GM23338 (cell line): ENCODE measurements around the gene SCAMP1. TPM values are rescaled to one million over a fixed set of nuclear protein-coding genes. Genes with fewer than 3 reads are reported as not detected.

Experiments
- CREB1 ChIP-seq: fragments of 250-450 bp; sonication (Bioruptor Pico); IDR thresholded peaks from 2 replicates; pipeline ENCODE4 v1.5.0; 2020; ENCODE audit warnings: low read depth, mild to moderate bottlenecking, moderate library complexity
- EZH2 ChIP-seq: fragments of 200-600 bp; sonication (generic); IDR thresholded peaks from one replicate; pipeline ENCODE4 v1.8.0; 2017; ENCODE audit warnings: antibody characterized with exemption, mild to moderate bottlenecking, low read depth; ENCODE audit not compliant: unreplicated experiment
- EZH2phosphoT487 ChIP-seq: fragments of 200-600 bp; sonication (generic); IDR thresholded peaks from one replicate; pipeline ENCODE4 v1.8.1; 2018; ENCODE audit warnings: antibody characterized with exemption; ENCODE audit not compliant: unreplicated experiment
- JUNB ChIP-seq: IDR thresholded peaks from one replicate; pipeline ENCODE4 v1.6.1; 2016; ENCODE audit warnings: antibody characterized with exemption; ENCODE audit not compliant: unreplicated experiment
- STAT1 ChIP-seq: IDR thresholded peaks from one replicate; pipeline ENCODE4 v1.6.1; 2016; ENCODE audit warnings: antibody characterized with exemption; ENCODE audit not compliant: unreplicated experiment
- ZNF114 ChIP-seq: fragments of 250-450 bp; sonication (Bioruptor Pico); IDR thresholded peaks from 2 replicates; pipeline ENCODE4 v1.5.0; 2020; ENCODE audit warnings: mild to moderate bottlenecking, moderate library complexity
- ZNF331 ChIP-seq: fragments of 250-450 bp; sonication (Bioruptor Pico); IDR thresholded peaks from 2 replicates; pipeline ENCODE4 v1.5.0; 2020; ENCODE audit warnings: low read depth, mild to moderate bottlenecking, moderate library complexity
- polyA plus RNA-seq: library from polyadenylated mRNA; unstranded; fragments of >200 nt; fragmentation: Nextera tagmentation; extraction: Ambion mirVana; gene quantifications from 2 replicates; pipeline ENCODE4 v1.2.1, GENCODE V29; 2016
- total RNA-seq: library from RNA; depleted of rRNA; stranded (reverse); fragments of >200 nt; shearing (Covaris generic); gene quantifications from 2 replicates; pipeline ENCODE4 v1.2.3, GENCODE V29; 2014
- TF ChIP-seq, protein P1 (sequence below): fragments of 250-450 bp; sonication (Bioruptor Pico); IDR thresholded peaks from 2 replicates; pipeline ENCODE4 v1.5.0; 2020; ENCODE audit warnings: mild to moderate bottlenecking, moderate library complexity
- TF ChIP-seq, protein P2 (sequence below): IDR thresholded peaks from 2 replicates; pipeline ENCODE4 v1.6.1; 2016; ENCODE audit warnings: antibody characterized with exemption
- TF ChIP-seq, protein P3 (sequence below), 2 experiments: fragments of 200-600 bp in 1 of 2; sonication (generic) in 1 of 2; conservative IDR thresholded peaks; 2 replicates each; pipeline versions ENCODE4 v1.5.1 to v1.6.1; 2016 to 2017; ENCODE audit warnings: antibody characterized with exemption in 2 of 2, low read depth in 2 of 2, mild to moderate bottlenecking in 2 of 2, moderate library complexity in 1 of 2

Gene SCAMP1
- total and polyA plus RNA-seq, 2 experiments from 2014 or later, result 26.8 to 53.9 TPM

DNA sequence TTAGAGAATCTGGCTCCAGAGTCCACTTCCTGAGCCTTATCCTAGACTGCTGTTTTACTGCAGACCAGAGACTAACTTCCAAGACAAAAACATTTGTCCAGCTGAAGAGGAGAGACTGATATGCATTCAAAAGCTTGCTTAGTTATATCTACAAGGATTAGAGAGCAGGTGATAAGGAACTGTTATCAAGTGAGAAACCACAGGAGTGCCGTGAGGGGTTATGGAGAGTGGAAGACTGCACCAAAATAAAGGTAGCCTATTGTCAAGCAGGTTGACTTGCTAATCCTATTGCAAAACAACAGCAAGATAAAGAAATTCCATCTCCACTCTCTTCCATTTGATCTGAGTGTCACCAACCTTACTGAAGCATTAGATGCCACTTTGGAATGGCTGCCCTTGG is 139.1 kb downstream of the SCAMP1 start (continued):
- TF ChIP-seq, protein P1, sequence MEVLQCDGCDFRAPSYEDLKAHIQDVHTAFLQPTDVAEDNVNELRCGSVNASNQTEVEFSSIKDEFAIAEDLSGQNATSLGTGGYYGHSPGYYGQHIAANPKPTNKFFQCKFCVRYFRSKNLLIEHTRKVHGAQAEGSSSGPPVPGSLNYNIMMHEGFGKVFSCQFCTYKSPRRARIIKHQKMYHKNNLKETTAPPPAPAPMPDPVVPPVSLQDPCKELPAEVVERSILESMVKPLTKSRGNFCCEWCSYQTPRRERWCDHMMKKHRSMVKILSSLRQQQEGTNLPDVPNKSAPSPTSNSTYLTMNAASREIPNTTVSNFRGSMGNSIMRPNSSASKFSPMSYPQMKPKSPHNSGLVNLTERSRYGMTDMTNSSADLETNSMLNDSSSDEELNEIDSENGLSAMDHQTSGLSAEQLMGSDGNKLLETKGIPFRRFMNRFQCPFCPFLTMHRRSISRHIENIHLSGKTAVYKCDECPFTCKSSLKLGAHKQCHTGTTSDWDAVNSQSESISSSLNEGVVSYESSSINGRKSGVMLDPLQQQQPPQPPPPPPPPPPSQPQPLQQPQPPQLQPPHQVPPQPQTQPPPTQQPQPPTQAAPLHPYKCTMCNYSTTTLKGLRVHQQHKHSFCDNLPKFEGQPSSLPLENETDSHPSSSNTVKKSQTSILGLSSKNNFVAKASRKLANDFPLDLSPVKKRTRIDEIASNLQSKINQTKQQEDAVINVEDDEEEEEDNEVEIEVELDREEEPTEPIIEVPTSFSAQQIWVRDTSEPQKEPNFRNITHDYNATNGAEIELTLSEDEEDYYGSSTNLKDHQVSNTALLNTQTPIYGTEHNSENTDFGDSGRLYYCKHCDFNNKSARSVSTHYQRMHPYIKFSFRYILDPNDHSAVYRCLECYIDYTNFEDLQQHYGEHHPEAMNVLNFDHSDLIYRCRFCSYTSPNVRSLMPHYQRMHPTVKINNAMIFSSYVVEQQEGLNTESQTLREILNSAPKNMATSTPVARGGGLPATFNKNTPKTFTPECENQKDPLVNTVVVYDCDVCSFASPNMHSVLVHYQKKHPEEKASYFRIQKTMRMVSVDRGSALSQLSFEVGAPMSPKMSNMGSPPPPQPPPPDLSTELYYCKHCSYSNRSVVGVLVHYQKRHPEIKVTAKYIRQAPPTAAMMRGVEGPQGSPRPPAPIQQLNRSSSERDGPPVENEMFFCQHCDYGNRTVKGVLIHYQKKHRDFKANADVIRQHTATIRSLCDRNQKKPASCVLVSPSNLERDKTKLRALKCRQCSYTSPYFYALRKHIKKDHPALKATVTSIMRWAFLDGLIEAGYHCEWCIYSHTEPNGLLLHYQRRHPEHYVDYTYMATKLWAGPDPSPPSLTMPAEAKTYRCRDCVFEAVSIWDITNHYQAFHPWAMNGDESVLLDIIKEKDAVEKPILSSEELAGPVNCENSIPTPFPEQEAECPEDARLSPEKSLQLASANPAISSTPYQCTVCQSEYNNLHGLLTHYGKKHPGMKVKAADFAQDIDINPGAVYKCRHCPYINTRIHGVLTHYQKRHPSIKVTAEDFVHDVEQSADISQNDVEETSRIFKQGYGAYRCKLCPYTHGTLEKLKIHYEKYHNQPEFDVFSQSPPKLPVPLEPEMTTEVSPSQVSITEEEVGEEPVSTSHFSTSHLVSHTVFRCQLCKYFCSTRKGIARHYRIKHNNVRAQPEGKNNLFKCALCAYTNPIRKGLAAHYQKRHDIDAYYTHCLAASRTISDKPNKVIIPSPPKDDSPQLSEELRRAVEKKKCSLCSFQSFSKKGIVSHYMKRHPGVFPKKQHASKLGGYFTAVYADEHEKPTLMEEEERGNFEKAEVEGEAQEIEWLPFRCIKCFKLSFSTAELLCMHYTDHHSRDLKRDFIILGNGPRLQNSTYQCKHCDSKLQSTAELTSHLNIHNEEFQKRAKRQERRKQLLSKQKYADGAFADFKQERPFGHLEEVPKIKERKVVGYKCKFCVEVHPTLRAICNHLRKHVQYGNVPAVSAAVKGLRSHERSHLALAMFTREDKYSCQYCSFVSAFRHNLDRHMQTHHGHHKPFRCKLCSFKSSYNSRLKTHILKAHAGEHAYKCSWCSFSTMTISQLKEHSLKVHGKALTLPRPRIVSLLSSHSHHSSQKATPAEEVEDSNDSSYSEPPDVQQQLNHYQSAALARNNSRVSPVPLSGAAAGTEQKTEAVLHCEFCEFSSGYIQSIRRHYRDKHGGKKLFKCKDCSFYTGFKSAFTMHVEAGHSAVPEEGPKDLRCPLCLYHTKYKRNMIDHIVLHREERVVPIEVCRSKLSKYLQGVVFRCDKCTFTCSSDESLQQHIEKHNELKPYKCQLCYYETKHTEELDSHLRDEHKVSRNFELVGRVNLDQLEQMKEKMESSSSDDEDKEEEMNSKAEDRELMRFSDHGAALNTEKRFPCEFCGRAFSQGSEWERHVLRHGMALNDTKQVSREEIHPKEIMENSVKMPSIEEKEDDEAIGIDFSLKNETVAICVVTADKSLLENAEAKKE (CRISPR knock-in tag), result no peak
- no peak for TF ChIP-seq CREB1
- no peak for TF ChIP-seq ZNF114
- TF ChIP-seq, protein P2, sequence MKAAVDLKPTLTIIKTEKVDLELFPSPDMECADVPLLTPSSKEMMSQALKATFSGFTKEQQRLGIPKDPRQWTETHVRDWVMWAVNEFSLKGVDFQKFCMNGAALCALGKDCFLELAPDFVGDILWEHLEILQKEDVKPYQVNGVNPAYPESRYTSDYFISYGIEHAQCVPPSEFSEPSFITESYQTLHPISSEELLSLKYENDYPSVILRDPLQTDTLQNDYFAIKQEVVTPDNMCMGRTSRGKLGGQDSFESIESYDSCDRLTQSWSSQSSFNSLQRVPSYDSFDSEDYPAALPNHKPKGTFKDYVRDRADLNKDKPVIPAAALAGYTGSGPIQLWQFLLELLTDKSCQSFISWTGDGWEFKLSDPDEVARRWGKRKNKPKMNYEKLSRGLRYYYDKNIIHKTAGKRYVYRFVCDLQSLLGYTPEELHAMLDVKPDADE, result no peak
- TF ChIP-seq, protein P3, sequence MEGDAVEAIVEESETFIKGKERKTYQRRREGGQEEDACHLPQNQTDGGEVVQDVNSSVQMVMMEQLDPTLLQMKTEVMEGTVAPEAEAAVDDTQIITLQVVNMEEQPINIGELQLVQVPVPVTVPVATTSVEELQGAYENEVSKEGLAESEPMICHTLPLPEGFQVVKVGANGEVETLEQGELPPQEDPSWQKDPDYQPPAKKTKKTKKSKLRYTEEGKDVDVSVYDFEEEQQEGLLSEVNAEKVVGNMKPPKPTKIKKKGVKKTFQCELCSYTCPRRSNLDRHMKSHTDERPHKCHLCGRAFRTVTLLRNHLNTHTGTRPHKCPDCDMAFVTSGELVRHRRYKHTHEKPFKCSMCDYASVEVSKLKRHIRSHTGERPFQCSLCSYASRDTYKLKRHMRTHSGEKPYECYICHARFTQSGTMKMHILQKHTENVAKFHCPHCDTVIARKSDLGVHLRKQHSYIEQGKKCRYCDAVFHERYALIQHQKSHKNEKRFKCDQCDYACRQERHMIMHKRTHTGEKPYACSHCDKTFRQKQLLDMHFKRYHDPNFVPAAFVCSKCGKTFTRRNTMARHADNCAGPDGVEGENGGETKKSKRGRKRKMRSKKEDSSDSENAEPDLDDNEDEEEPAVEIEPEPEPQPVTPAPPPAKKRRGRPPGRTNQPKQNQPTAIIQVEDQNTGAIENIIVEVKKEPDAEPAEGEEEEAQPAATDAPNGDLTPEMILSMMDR (conservative IDR thresholded peaks at IDR 0.05; ENCODE audit: low read depth in 2 of 2), result no peak
- TF ChIP-seq JUNB, result no peak
- TF ChIP-seq ZNF331 (CRISPR knock-in tag), result no peak
- no peak for TF ChIP-seq EZH2
- no peak for TF ChIP-seq STAT1
- TF ChIP-seq EZH2phosphoT487, result no peak
